DND-41 (cell line): ENCODE results near the gene RMND5B.

ENCODE experiments used
- ATAC-seq: fragments of 200-7000 bp; cut with Tn5 transposase; 3 replicates; pipeline ENCODE4 v1.9.1; 2021; ENCODE audit warnings: low read depth; ENCODE audit not compliant: insufficient read depth
- DNase-seq: peaks from one replicate; pipeline ENCODE4 v3.0.0-alpha.2; 2020
- H2AFZ ChIP-seq: 2 replicates; pipeline ENCODE4 v1.6.0; 2012; ENCODE audit warnings: low read depth, low read length
- H3K27ac ChIP-seq: 2 replicates; pipeline ENCODE4 v1.5.1; 2012; ENCODE audit warnings: low read length, inconsistent platforms
- H3K27me3 ChIP-seq: fragments of 200-600 bp; sonication (generic); 2 replicates; pipeline ENCODE4 v1.6.0; 2012; ENCODE audit warnings: low read length, mild to moderate bottlenecking, inconsistent platforms; ENCODE audit not compliant: insufficient read depth, poor library complexity
- H3K36me3 ChIP-seq: 2 replicates; pipeline ENCODE4 v1.5.1; 2012; ENCODE audit warnings: low read length, inconsistent platforms; ENCODE audit not compliant: insufficient read depth
- H3K4me1 ChIP-seq: 2 replicates; pipeline ENCODE4 v1.5.1; 2012; ENCODE audit warnings: mild to moderate bottlenecking, low read length; ENCODE audit not compliant: insufficient read depth
- H3K4me2 ChIP-seq: 2 replicates; pipeline ENCODE4 v1.6.0; 2012; ENCODE audit warnings: mild to moderate bottlenecking, moderate library complexity, low read length, inconsistent platforms; ENCODE audit not compliant: insufficient read depth
- H3K4me3 ChIP-seq, 2 experiments: fragments of 200-600 bp in 1 of 2; shearing (Covaris generic) in 1 of 2; 2 replicates each; pipeline ENCODE4 v1.5.1; 2012 to 2016; ENCODE audit warnings: inconsistent platforms in 2 of 2, low read length in 2 of 2, mild to moderate bottlenecking in 2 of 2, low read depth in 1 of 2, moderate library complexity in 1 of 2
- H3K79me2 ChIP-seq: 2 replicates; pipeline ENCODE4 v1.6.0; 2012; ENCODE audit warnings: low read length, inconsistent platforms; ENCODE audit not compliant: insufficient read depth
- H3K9ac ChIP-seq: 2 replicates; pipeline ENCODE4 v1.6.0; 2012; ENCODE audit warnings: low read depth, mild to moderate bottlenecking, inconsistent platforms, low read length, moderate library complexity
- H3K9me3 ChIP-seq: 2 replicates; pipeline ENCODE4 v1.5.1; 2012; ENCODE audit warnings: low read length, moderate library complexity, mild to moderate bottlenecking, inconsistent platforms; ENCODE audit not compliant: insufficient read depth, severe bottlenecking
- H4K20me1 ChIP-seq: 2 replicates; pipeline ENCODE4 v1.6.0; 2012; ENCODE audit warnings: low read length; ENCODE audit not compliant: insufficient read depth
- EZH2 ChIP-seq: IDR thresholded peaks from 3 replicates; pipeline ENCODE4 v1.6.1; 2012; ENCODE audit warnings: borderline replicate concordance, low read depth, mild to moderate bottlenecking, moderate library complexity, low read length, inconsistent platforms; ENCODE audit not compliant: severe bottlenecking
- TF ChIP-seq, protein P1 (sequence below): IDR thresholded peaks from 2 replicates; pipeline ENCODE4 v1.5.1; 2012; ENCODE audit warnings: borderline replicate concordance, low read length, moderate library complexity, mild to moderate bottlenecking; ENCODE audit not compliant: poor library complexity, severe bottlenecking; ENCODE audit errors: extremely low read depth

Gene RMND5B

GRCh38 chr5:178122346-178122745 is 8.5 kb upstream of the RMND5B start:
- Histone ChIP-seq H3K4me3 (no peak overlapping the region), H3K9ac (peak overlapping the region; percentile 56; the same call in 1 of the 2 replicates)
- TF ChIP-seq, protein P1, sequence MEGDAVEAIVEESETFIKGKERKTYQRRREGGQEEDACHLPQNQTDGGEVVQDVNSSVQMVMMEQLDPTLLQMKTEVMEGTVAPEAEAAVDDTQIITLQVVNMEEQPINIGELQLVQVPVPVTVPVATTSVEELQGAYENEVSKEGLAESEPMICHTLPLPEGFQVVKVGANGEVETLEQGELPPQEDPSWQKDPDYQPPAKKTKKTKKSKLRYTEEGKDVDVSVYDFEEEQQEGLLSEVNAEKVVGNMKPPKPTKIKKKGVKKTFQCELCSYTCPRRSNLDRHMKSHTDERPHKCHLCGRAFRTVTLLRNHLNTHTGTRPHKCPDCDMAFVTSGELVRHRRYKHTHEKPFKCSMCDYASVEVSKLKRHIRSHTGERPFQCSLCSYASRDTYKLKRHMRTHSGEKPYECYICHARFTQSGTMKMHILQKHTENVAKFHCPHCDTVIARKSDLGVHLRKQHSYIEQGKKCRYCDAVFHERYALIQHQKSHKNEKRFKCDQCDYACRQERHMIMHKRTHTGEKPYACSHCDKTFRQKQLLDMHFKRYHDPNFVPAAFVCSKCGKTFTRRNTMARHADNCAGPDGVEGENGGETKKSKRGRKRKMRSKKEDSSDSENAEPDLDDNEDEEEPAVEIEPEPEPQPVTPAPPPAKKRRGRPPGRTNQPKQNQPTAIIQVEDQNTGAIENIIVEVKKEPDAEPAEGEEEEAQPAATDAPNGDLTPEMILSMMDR = no peak
- TF ChIP-seq EZH2 = no peak

DNA sequence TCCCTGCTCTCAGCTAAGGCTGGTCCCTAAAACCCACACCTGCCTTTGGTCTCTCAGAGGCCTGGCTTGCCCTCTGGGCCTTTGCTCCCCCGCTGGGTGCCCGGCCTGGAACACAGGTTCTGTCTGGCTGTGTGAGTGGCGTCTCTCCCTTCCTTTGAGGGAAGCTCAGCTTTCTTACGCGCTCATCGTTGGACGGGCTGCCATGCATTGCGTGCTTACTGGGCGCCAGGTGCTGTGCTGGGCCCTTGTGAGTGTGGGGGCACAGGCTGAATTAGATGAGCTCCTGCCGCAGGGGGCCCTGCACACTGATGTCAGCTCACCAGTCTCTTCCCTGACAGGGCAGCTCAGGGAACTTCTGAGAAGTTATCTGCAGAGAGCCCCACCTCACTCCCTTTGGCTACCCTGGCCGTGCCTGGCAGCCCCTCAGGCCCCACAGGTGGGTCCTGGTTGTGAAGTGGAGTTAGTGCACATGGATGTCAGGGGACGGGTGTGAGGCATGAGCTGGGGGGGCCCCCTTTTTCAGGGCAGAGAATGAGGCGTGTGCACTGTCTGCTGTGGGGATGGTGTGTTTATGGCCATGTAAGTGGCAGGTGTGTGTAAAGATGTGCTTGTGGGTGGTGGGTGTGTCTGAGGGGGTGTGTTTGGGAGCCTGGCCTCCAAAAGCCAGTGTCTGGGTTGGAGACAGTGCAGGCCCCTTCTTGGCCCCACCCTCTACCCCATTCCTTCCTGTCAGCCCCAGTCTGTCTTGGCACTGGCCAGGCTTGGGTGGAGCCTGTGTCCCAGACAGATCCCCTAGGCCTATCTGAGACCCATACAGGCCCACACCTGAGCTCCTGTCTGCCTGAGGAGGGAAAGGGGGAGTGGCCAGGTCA is 7.5 kb upstream of the RMND5B start:
- Histone ChIP-seq H3K4me2 (no peak overlapping the region), H3K9ac (no peak overlapping the region), H3K36me3 (no peaks in the 10 kb centered on the region), H4K20me1 (0 out of 2 replicates have a peak, but pooled peaks cover 3% of the 10 kb centered on the region), H3K27ac (no peak overlapping the region), H3K4me3 (no peak overlapping the region), H3K27me3 (no peaks in the 10 kb centered on the region), H3K79me2 (no peaks in the 10 kb centered on the region), H3K9me3 (no peaks in the 10 kb centered on the region), H3K4me1 (peaks cover 21% of the 10 kb centered on the region), H2AFZ (no peak overlapping the region)
- TF ChIP-seq, protein P1 = no peak
- no peak for TF ChIP-seq EZH2
- DNase-seq (no peak), ATAC-seq (no peak)

More at GRCh38 chr5:178122346-178122745, 8.5 kb upstream of the RMND5B start:
- Histone ChIP-seq H4K20me1 (peaks cover 3% of the 10 kb centered on the region; the same call in 1 of the 2 replicates), H3K9me3 (no peaks in the 10 kb centered on the region), H3K4me1 (peaks cover 31% of the 10 kb centered on the region), H3K36me3 (no peaks in the 10 kb centered on the region), H3K4me2 (peak overlapping the region; percentile 89), H3K27ac (no peak overlapping the region), H2AFZ (no peak overlapping the region), H3K79me2 (no peaks in the 10 kb centered on the region), H3K27me3 (peaks cover under 1% of the 10 kb centered on the region)
- ATAC-seq = no peak
- DNase-seq = no peak

DNA sequence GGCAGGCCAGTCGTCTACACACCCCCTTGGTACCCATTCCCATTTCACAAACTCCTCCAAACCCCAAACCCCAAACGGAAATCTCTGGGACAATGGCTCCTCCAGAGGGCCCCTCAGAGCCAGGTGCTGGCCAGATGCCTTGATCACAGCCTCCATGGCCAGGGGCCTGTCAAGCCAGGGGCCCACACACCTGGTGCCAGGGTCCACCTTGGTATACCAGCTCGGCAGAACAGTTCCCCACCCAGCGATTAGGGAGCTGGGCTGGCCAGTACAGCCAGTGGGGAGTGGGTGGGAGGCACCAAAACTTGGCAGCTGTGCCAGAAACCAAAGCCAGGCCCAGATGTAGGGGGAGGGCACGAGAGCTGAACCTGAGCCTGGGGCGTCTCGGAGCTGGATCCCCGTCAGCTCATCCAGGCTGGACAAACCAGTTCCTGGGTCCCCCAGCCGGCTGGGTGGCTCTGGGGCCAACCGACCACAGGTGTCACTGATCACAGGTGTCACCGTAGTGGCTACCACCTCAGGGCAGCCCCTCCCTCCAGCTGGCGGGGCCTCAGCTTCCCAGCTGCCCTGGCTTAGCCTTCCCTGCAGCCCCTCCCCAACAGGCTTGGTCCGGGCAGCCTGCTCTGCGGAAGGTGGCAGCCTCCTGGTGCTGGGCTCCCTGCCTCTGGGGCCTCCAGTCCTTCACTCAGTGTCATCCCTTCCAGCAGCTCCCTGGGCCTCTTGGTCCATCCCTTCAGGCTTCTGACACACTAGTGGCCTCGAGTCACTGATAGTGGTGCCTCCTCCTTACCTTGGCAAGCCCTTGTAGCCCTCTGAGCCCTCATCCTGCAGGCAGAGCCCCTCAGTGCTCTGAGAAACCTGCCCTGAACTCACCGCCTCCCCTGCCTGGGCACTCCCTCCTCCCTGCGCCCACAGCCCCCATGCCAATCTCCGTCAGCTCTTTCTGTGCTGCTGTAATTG is 6.6 kb upstream of the RMND5B start:
- DNase-seq (no peak), ATAC-seq (no peak)
- Histone ChIP-seq H3K9ac (no peak overlapping the region), H3K36me3 (no peaks in the 10 kb centered on the region), H4K20me1 (0 out of 2 replicates have a peak, but pooled peaks cover 3% of the 10 kb centered on the region), H3K4me3 (no peak overlapping the region), H3K4me1 (peaks cover 22% of the 10 kb centered on the region), H3K9me3 (no peaks in the 10 kb centered on the region), H3K79me2 (no peaks in the 10 kb centered on the region), H2AFZ (no peak overlapping the region), H3K27me3 (no peaks in the 10 kb centered on the region), H3K4me2 (no peak overlapping the region), H3K27ac (no peak overlapping the region)
- TF ChIP-seq, protein P1 = no peak
- TF ChIP-seq EZH2 = no peak
